ENCODE measurements around the gene PRSS16.
A peak's percentile ranks its signal among the peaks of the same experiment; 100 is the strongest.
"Not testable (repeated sequence)": the region's sequence is repeated elsewhere in the genome, so short reads cannot be mapped to it uniquely, and the experiment has no call there.

The PRSS16 gene, protein sequence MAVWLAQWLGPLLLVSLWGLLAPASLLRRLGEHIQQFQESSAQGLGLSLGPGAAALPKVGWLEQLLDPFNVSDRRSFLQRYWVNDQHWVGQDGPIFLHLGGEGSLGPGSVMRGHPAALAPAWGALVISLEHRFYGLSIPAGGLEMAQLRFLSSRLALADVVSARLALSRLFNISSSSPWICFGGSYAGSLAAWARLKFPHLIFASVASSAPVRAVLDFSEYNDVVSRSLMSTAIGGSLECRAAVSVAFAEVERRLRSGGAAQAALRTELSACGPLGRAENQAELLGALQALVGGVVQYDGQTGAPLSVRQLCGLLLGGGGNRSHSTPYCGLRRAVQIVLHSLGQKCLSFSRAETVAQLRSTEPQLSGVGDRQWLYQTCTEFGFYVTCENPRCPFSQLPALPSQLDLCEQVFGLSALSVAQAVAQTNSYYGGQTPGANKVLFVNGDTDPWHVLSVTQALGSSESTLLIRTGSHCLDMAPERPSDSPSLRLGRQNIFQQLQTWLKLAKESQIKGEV

GRCh38 chr6:27247133-27247836 lies at the start of gene PRSS16:
Gene PRSS16, plus strand, starts transcription at chr6:27247701. Its CDS starts 37 bp downstream, at chr6:27247738.
- Histone ChIP-seq H3K4me3 (no peak within 1 kb of the TSS), H3K4me1 (no peaks in the 10 kb centered on the region), H4K20me1 (no peaks in the 10 kb centered on the region), H3K4me2 (no peak within 1 kb of the TSS), H3K9me3 (peaks cover 10% of the 10 kb centered on the region), H3K27me3 (peaks cover 8% of the 10 kb centered on the region; the same call in 1 of the 2 replicates), H3K27ac (no peak within 1 kb of the TSS), H3K36me3 (no peaks in the 10 kb centered on the region), H3K9ac (no peak within 1 kb of the TSS)
- TF ChIP-seq Cebpa-rat (IDR thresholded peaks at IDR 0.05) = no peak

DNA sequence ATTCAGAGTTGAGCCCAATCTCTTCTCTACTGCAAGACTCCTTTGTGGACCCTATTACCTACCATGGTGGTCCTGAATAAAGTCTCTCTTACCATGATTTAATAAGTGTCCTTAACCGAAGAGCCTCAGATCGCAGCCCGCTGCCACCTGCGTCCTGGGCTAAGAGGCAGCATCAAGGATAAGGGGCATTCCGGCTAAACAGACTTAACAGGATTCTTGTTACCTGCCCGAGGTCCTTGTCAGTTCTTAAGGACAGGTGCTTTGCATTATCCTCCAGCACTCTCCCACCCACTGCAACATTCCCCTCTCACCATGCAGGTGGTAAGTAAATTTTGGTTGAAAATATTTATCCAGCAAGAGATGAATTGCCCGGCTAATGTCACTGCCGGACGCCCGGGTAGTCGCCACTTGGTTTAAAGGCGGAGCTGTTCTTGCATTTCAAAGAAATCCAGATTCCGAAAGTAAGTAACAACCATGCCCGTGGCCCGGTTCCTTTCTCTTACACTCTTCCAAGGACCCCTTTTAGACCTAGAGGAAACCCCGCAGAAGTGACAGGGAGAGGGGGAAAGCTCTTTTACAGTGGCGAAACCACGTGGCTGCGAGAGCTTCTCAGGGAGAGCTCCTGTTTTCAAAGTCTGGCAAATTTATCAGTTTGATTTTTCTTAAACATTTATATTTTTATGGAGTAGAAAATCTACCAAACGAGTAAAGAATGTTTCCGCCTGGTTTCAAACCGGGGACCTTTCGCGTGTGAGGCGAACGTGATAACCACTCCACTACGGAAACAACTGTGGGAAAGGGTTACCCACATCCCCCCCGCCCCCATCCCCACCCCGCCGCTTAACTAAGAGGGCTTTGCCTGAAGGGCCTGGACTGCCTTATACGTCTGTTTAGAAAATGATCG lies 41.9 kb upstream of the PRSS16 start:
- H3K4me2 ChIP-seq = peak overlapping the region; percentile 11; the same call in 1 of the 2 replicates
- no peaks in the 10 kb centered on the region for H3K4me1 ChIP-seq
- peaks cover 12% of the 10 kb centered on the region; the same call in 1 of the 2 replicates for H3K36me3 ChIP-seq
- H4K20me1 ChIP-seq = no peaks in the 10 kb centered on the region
- H3K4me3 ChIP-seq = no peak overlapping the region
- H3K9me3 ChIP-seq = peaks cover 19% of the 10 kb centered on the region; the same call in 1 of the 2 replicates
- H3K27ac ChIP-seq = no peak overlapping the region
- TF ChIP-seq Cebpa-rat (IDR thresholded peaks at IDR 0.05) = no peak
- no peak overlapping the region for H3K9ac ChIP-seq
- no peaks in the 10 kb centered on the region for H3K27me3 ChIP-seq

DNA sequence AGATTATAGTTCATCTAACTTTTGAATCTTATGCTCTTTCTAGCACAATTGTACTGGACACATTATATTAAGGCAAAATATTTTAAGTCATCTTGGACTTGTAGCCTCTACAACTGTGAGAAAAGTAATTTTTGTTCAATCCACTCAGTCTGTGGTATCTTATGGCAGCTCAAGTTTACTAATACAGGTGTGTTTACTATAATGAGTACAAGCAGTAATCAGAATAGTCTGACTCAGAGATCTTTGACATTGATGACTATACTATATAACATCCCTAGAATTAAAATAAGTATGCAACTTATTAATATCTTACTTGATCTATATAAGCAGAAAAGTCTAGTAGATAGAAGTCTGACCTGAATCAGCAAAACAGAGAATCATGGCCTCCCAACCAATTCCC lies 40.7 kb upstream of the PRSS16 start:
- Histone ChIP-seq H3K4me3 (no peak overlapping the region), H3K36me3 (peaks cover 12% of the 10 kb centered on the region; the same call in 1 of the 2 replicates), H3K4me2 (no peak overlapping the region), H3K4me1 (no peaks in the 10 kb centered on the region), H3K9me3 (peaks cover 31% of the 10 kb centered on the region), H3K27ac (no peak overlapping the region), H3K9ac (no peak overlapping the region), H3K27me3 (no peaks in the 10 kb centered on the region), H4K20me1 (no peaks in the 10 kb centered on the region)
- no peak for TF ChIP-seq Cebpa-rat (IDR thresholded peaks at IDR 0.05)

GRCh38 chr6:27208042-27208441 lies 39.5 kb upstream of the PRSS16 start:
- peaks cover 12% of the 10 kb centered on the region; the same call in 1 of the 2 replicates for H3K36me3 ChIP-seq
- TF ChIP-seq Cebpa-rat (IDR thresholded peaks at IDR 0.05) = no peak
- H3K27ac ChIP-seq = no peak overlapping the region
- no peaks in the 10 kb centered on the region for H4K20me1 ChIP-seq
- no peak overlapping the region for H3K4me2 ChIP-seq
- H3K4me1 ChIP-seq = no peaks in the 10 kb centered on the region
- no peak overlapping the region for H3K4me3 ChIP-seq
- H3K27me3 ChIP-seq = no peaks in the 10 kb centered on the region
- no peak overlapping the region for H3K9ac ChIP-seq
- peaks cover 35% of the 10 kb centered on the region for H3K9me3 ChIP-seq

- H3K27me3 ChIP-seq = no peaks in the 10 kb centered on the region
- TF ChIP-seq Cebpa-rat (IDR thresholded peaks at IDR 0.05) = no peak
- no peak overlapping the region for H3K4me3 ChIP-seq
- H3K4me2 ChIP-seq = no peak overlapping the region
- peaks cover 46% of the 10 kb centered on the region for H3K9me3 ChIP-seq
- H3K9ac ChIP-seq = no peak overlapping the region
- H4K20me1 ChIP-seq = no peaks in the 10 kb centered on the region
- H3K4me1 ChIP-seq = no peaks in the 10 kb centered on the region
- H3K36me3 ChIP-seq = peaks cover 12% of the 10 kb centered on the region; the same call in 1 of the 2 replicates
- H3K27ac ChIP-seq = no peak overlapping the region
Measured at GRCh38 chr6:27209196-27209595, 38.3 kb upstream of the PRSS16 start.

- no peak overlapping the region for H3K4me3 ChIP-seq
Measured at GRCh38 chr6:27209659-27210269, 37.7 kb upstream of the PRSS16 start.

GRCh38 chr6:27213091-27213517 lies 34.4 kb upstream of the PRSS16 start:
- not testable (repeated sequence) for H3K27ac ChIP-seq, H3K27me3 ChIP-seq, H3K9ac ChIP-seq, H3K36me3 ChIP-seq, H3K4me1 ChIP-seq, H3K4me3 ChIP-seq, H3K4me2 ChIP-seq, H4K20me1 ChIP-seq
- peaks cover 79% of the 10 kb centered on the region for H3K9me3 ChIP-seq

More at GRCh38 chr6:27209659-27210269, 37.7 kb upstream of the PRSS16 start:
- no peak overlapping the region for H3K9ac ChIP-seq
- no peaks in the 10 kb centered on the region for H4K20me1 ChIP-seq
- no peak overlapping the region for H3K4me2 ChIP-seq
- H3K27ac ChIP-seq = no peak overlapping the region
- peaks cover 52% of the 10 kb centered on the region for H3K9me3 ChIP-seq
- H3K36me3 ChIP-seq = peaks cover 12% of the 10 kb centered on the region; the same call in 1 of the 2 replicates
- no peaks in the 10 kb centered on the region for H3K27me3 ChIP-seq
- no peak for TF ChIP-seq Cebpa-rat (IDR thresholded peaks at IDR 0.05)
- H3K4me1 ChIP-seq = no peaks in the 10 kb centered on the region

DNA sequence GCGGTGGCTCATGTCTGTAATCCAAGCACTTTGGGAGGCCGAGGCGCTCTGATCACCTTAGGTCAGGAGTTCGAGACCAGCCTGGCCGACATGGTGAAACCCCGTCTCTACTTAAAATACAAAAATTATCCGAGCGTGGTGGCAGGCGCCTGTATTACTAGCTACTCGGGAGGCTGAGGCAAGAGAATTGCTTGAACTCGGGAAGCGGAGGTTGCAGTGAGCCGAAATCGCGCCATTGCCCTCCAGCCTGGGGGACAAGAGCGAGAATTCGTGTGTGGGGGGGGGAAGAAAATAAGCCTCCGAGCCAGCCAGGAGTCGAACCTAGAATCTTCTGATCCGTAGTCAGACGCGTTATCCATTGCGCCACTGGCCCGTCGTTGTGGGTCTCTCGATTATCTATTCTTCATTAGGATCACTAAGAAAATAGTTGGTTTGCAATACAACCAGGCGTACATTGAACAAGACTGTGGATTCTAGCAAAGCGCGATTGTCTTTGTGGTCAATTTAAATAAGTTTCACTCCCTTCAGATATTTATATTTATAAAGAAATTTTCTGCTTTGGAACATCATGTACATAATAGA lies 33.9 kb upstream of the PRSS16 start:
- no peaks in the 10 kb centered on the region for H3K4me1 ChIP-seq
- H3K27me3 ChIP-seq = no peaks in the 10 kb centered on the region
- no peak overlapping the region for H3K9ac ChIP-seq
- no peaks in the 10 kb centered on the region for H4K20me1 ChIP-seq
- no peak overlapping the region for H3K4me2 ChIP-seq
- no peak for TF ChIP-seq Cebpa-rat (IDR thresholded peaks at IDR 0.05)
- H3K27ac ChIP-seq = no peak overlapping the region
- peaks cover 83% of the 10 kb centered on the region for H3K9me3 ChIP-seq
- H3K4me3 ChIP-seq = no peak overlapping the region
- H3K36me3 ChIP-seq = peaks cover 6% of the 10 kb centered on the region; the same call in 1 of the 2 replicates

Data from BLaER1 (cell line).